GM23248 (cell line): ENCODE results near the gene CHGA. TPM values are rescaled to one million over a fixed set of nuclear protein-coding genes. Genes with fewer than 3 reads are reported as not detected.

Experiments
- DNase-seq: peaks from one replicate; pipeline ENCODE4 v3.0.0-alpha.2; 2015
- H2AFZ ChIP-seq: fragments of 200-600 bp; sonication (generic); 2 replicates; pipeline ENCODE4 v1.6.1; 2016; ENCODE audit warnings: antibody characterized with exemption
- H3F3A ChIP-seq: fragments of 200-600 bp; sonication (generic); 2 replicates; pipeline ENCODE4 v1.6.1; 2016; ENCODE audit warnings: mild to moderate bottlenecking, antibody characterized with exemption, mixed run types; ENCODE audit not compliant: insufficient read depth
- H3K27ac ChIP-seq: fragments of 200-600 bp; sonication (generic); 2 replicates; pipeline ENCODE4 v1.5.1; 2016; ENCODE audit warnings: mild to moderate bottlenecking
- H3K27me3 ChIP-seq: fragments of 200-600 bp; sonication (generic); replicated peaks from 2 replicates; pipeline ENCODE4 v1.6.1; 2016; ENCODE audit warnings: mild to moderate bottlenecking; ENCODE audit not compliant: insufficient read depth
- H3K36me3 ChIP-seq: fragments of 200-600 bp; sonication (generic); 2 replicates; pipeline ENCODE4 v1.6.1; 2016; ENCODE audit warnings: low read depth, mild to moderate bottlenecking
- H3K4me1 ChIP-seq: fragments of 200-600 bp; sonication (generic); 2 replicates; pipeline ENCODE4 v1.6.1; 2016; ENCODE audit warnings: mild to moderate bottlenecking; ENCODE audit not compliant: insufficient read depth
- H3K4me2 ChIP-seq: fragments of 200-600 bp; sonication (generic); one replicate; pipeline ENCODE4 v1.6.1; 2016; ENCODE audit warnings: mild to moderate bottlenecking; ENCODE audit not compliant: unreplicated experiment
- H3K4me3 ChIP-seq: fragments of 200-600 bp; sonication (generic); 2 replicates; pipeline ENCODE4 v1.5.1; 2016; ENCODE audit warnings: mild to moderate bottlenecking
- H3K79me2 ChIP-seq: fragments of 200-600 bp; sonication (generic); 2 replicates; pipeline ENCODE4 v1.6.1; 2016; ENCODE audit warnings: mild to moderate bottlenecking; ENCODE audit not compliant: insufficient read depth
- H3K9ac ChIP-seq: fragments of 200-600 bp; sonication (generic); 2 replicates; pipeline ENCODE4 v1.6.1; 2016; ENCODE audit warnings: mild to moderate bottlenecking
- H3K9me2 ChIP-seq: fragments of 200-600 bp; sonication (generic); 2 replicates; pipeline ENCODE4 v1.6.1; 2016; ENCODE audit warnings: mixed run types, mild to moderate bottlenecking, moderate library complexity; ENCODE audit not compliant: insufficient read depth
- H3K9me3 ChIP-seq: fragments of 200-600 bp; sonication (generic); one replicate; pipeline ENCODE4 v1.6.1; 2017; ENCODE audit warnings: low read depth
- H4K20me1 ChIP-seq: fragments of 200-600 bp; sonication (generic); 2 replicates; pipeline ENCODE4 v1.6.0; 2016; ENCODE audit not compliant: insufficient read depth
- EZH2 ChIP-seq: fragments of 200-600 bp; sonication (generic); IDR thresholded peaks from 2 replicates; pipeline ENCODE4 v1.6.1; 2018; ENCODE audit warnings: antibody characterized with exemption, mild to moderate bottlenecking; ENCODE audit not compliant: insufficient read depth, poor library complexity, severe bottlenecking
- EZH2phosphoT487 ChIP-seq: fragments of 200-600 bp; sonication (generic); IDR thresholded peaks from 2 replicates; pipeline ENCODE4 v1.6.1; 2018; ENCODE audit warnings: antibody characterized with exemption, moderate library complexity, mild to moderate bottlenecking, low read depth; ENCODE audit not compliant: insufficient read depth
- WGBS, 2 experiments: methylation state at CpG; one replicate each; pipeline ENCODE4 v1.1.6; 2015 to 2017; ENCODE audit warnings: low lambda C conversion rate in 2 of 2, low coverage in 1 of 2; ENCODE audit errors: missing lambda C conversion rate in 2 of 2; 5-methylcytosine and 5-hydroxymethylcytosine counted together
- in situ Hi-C: fragments of 300-500 bp; cut with MboI; formaldehyde crosslinking; loops from 2 replicates; pipeline ENCODE4 v1.15.0; 2020
- polyA plus RNA-seq: library from polyadenylated mRNA; unstranded; fragments of >200 nt; fragmentation: Nextera tagmentation; extraction: Ambion mirVana; gene quantifications from 2 replicates; pipeline ENCODE4 v1.2.1, GENCODE V29; 2016
- total RNA-seq: library from RNA; depleted of rRNA; stranded (reverse); fragments of >200 nt; shearing (Covaris generic); gene quantifications from 2 replicates; pipeline ENCODE4 v1.2.3, GENCODE V29; 2014

Gene CHGA
- total and polyA plus RNA-seq, 2 experiments from 2014 or later: not detected

DNA sequence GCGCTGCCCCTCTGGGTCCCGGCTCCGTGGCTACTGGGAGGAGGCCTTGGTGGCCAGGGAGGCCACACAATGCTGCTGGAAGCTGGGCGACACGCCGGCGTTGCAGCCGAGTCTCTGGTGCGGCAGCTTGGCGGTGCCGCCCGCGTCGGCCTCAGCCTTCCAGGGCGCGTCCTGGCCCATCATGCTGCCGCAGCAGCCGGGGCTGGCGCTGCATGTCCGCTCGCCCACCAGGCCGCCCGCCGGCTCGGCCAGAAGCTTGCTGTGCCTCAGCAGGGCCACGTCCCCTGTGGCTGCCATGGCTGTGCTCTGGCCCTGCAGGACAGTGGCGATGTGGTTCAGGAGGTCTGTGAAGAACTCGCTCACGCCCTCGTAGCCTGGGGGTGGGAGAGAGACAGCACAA, 18.6 kb downstream of the CHGA start:
- Histone ChIP-seq H2AFZ (no peak overlapping the region), H4K20me1 (no peaks in the 10 kb centered on the region), H3K27ac (no peak overlapping the region), H3K27me3 (no peaks in the 10 kb centered on the region), H3K4me2 (no peak overlapping the region), H3K9me2 (no peaks in the 10 kb centered on the region), H3K4me1 (no peaks in the 10 kb centered on the region), H3K9ac (no peak overlapping the region), H3K79me2 (no peaks in the 10 kb centered on the region), H3K4me3 (no peak overlapping the region), H3K9me3 (no peaks in the 10 kb centered on the region), H3F3A (no peaks in the 10 kb centered on the region), H3K36me3 (no peaks in the 10 kb centered on the region)
- no peak for DNase-seq
- WGBS, 2 experiments: 94 to 95% methylated on average over 28 of the region's 30 CpGs
- TF ChIP-seq EZH2phosphoT487 (no peak), EZH2 (no peak)
- in situ Hi-C loops: no loop called here

DNA sequence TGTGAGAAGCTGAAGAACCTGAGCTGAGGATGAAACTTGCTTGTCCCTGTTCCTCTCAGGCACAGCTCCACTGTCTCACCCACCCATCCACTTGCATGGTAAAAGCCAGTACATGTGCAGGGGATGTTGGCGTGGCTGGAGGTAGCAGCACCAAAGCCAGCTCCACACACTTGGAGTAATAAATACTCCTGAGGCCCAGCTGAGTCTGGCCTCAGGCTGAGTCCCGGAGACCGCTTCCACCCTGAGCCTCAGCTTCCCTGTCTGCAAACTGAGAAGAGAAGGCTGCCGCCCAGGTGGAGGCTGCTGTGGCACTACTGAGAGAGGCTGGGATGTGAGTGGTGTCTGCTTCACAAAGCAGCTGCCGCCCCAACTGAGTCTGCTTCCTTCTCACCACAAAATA, 19.2 kb downstream of the CHGA start:
- H4K20me1 ChIP-seq: no peaks in the 10 kb centered on the region
- H3K9ac ChIP-seq: no peak overlapping the region
- no peaks in the 10 kb centered on the region for H3K27me3 ChIP-seq
- no peak overlapping the region for H2AFZ ChIP-seq
- no peaks in the 10 kb centered on the region for H3K9me2 ChIP-seq
- WGBS, 2 experiments: 91 to 93% methylated on average over 5 of the region's 5 CpGs
- TF ChIP-seq EZH2phosphoT487 (no peak), EZH2 (no peak)
- no peaks in the 10 kb centered on the region for H3F3A ChIP-seq
- no peak overlapping the region for H3K4me3 ChIP-seq
- in situ Hi-C loops: no loop called here
- H3K4me2 ChIP-seq: no peak overlapping the region
- no peaks in the 10 kb centered on the region for H3K79me2 ChIP-seq
- H3K4me1 ChIP-seq: no peaks in the 10 kb centered on the region
- no peaks in the 10 kb centered on the region for H3K9me3 ChIP-seq
- DNase-seq: no peak
- no peaks in the 10 kb centered on the region for H3K36me3 ChIP-seq
- no peak overlapping the region for H3K27ac ChIP-seq

DNA sequence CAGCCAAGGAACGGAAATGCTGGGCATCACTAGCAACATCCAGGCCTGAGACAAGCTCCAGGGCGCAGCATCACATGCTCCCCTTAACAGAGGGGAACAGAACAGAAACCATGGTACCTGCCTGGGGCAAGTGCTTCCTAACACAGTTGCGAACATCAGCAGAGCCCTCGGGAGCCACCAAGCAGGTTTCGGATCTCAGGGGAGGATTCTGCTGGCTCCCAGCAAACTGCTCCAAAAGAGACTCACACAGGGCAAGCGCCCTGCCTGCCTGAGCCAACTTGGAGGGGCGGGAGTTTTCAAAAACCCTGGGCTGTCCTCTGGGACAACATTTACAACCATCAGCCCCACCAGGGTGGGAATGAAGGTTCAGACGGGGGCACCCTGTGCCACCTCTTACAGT, 19.6 kb downstream of the CHGA start:
- Histone ChIP-seq H3K27ac (no peak overlapping the region), H3K27me3 (no peaks in the 10 kb centered on the region), H4K20me1 (no peaks in the 10 kb centered on the region), H3K9ac (no peak overlapping the region), H3F3A (no peaks in the 10 kb centered on the region), H3K4me1 (no peaks in the 10 kb centered on the region), H3K79me2 (no peaks in the 10 kb centered on the region), H3K4me3 (no peak overlapping the region), H3K36me3 (no peaks in the 10 kb centered on the region), H3K9me2 (no peaks in the 10 kb centered on the region), H2AFZ (no peak overlapping the region), H3K9me3 (no peaks in the 10 kb centered on the region), H3K4me2 (no peak overlapping the region)
- in situ Hi-C loops: no loop called here
- TF ChIP-seq EZH2: no peak
- TF ChIP-seq EZH2phosphoT487: no peak
- DNase-seq: no peak
- WGBS, 2 experiments: 94% methylated on average over 8 of the region's 8 CpGs

DNA sequence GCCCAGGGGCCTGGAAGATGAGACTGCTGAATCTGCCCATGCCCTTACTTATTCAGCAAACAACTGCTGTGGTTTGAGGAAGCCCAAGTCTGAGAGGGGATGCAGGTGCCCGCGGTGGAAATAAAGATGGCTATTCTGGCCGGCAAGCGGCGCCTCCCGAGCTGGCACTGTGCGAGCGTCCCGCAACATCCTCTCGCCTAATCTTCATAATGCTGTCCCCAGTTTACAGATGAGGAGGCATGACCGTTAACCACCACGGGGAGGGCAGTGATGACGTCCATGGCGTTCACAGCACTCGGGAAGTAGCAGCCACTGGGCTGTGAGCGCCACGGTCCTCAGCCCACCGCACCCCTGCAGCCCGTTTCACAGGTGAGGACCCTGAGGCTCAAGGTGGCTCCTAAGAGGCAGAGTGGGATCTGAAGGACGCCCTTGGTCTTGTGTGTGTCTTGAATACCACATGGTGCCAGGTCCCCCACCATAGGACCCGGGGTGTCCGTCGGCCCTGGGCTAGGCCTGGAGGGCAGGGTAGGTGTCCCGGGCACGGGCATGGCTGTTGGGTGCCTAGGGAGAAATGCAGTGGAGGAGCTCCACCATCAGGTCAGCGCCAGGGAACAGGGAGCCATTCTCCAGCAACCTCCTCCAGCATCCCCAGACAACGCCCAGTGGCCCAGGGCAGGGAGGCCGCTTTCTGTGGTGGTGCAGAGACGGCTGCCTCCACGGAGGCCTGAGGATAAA, 20.2 kb downstream of the CHGA start:
- Histone ChIP-seq H3K9me2 (no peaks in the 10 kb centered on the region), H3K9me3 (no peaks in the 10 kb centered on the region), H3K79me2 (no peaks in the 10 kb centered on the region), H3K4me1 (no peaks in the 10 kb centered on the region), H3K9ac (no peak overlapping the region), H3K27me3 (no peaks in the 10 kb centered on the region), H3K4me2 (no peak overlapping the region), H3F3A (no peaks in the 10 kb centered on the region), H3K36me3 (no peaks in the 10 kb centered on the region), H3K27ac (no peak overlapping the region), H4K20me1 (no peaks in the 10 kb centered on the region), H3K4me3 (no peak overlapping the region), H2AFZ (no peak overlapping the region)
- no peak for DNase-seq
- TF ChIP-seq EZH2phosphoT487 (no peak), EZH2 (no peak)
- 92 to 94% methylated on average over 27 to 29 of the region's 30 CpGs for WGBS, 2 experiments
- in situ Hi-C loops: no loop called here
